Hepatocyte (in vitro differentiated cells): ENCODE data around the gene MX2. TPM values are rescaled to one million over a fixed set of nuclear protein-coding genes. Genes with fewer than 3 reads are reported as not detected.

Experiments used
- DNase-seq: peaks from one replicate; pipeline ENCODE4 v3.0.0-alpha.2; 2016; ENCODE audit warnings: low spot score
- H2AFZ ChIP-seq: fragments of 200-600 bp; sonication (generic); 2 replicates; pipeline ENCODE4 v1.6.0; 2016; ENCODE audit warnings: antibody characterized with exemption, mild to moderate bottlenecking
- H3K27ac ChIP-seq: fragments of 200-600 bp; sonication (generic); 2 replicates; pipeline ENCODE4 v1.5.1; 2016; ENCODE audit warnings: mild to moderate bottlenecking
- H3K27me3 ChIP-seq: fragments of 200-600 bp; sonication (generic); 2 replicates; pipeline ENCODE4 v1.6.1; 2016
- H3K36me3 ChIP-seq: fragments of 200-600 bp; sonication (generic); replicated peaks from 2 replicates; pipeline ENCODE4 v1.5.1; 2016; ENCODE audit warnings: low read depth; ENCODE audit not compliant: insufficient read depth
- H3K4me1 ChIP-seq: fragments of 200-600 bp; sonication (generic); 2 replicates; pipeline ENCODE4 v1.5.1; 2016; ENCODE audit warnings: mild to moderate bottlenecking, moderate library complexity; ENCODE audit not compliant: insufficient read depth
- H3K4me2 ChIP-seq: fragments of 200-600 bp; sonication (generic); 2 replicates; pipeline ENCODE4 v1.6.0; 2016
- H3K4me3 ChIP-seq: fragments of 200-600 bp; sonication (generic); 2 replicates; pipeline ENCODE4 v1.5.1; 2016; ENCODE audit warnings: mild to moderate bottlenecking
- H3K79me2 ChIP-seq: fragments of 200-600 bp; sonication (generic); 2 replicates; pipeline ENCODE4 v1.6.0; 2017; ENCODE audit warnings: mild to moderate bottlenecking
- H3K9me2 ChIP-seq: fragments of 200-600 bp; sonication (generic); replicated peaks from 2 replicates; pipeline ENCODE4 v1.6.0; 2017; ENCODE audit warnings: mild to moderate bottlenecking; ENCODE audit not compliant: insufficient read depth
- H3K9me3 ChIP-seq: fragments of 200-600 bp; sonication (generic); 2 replicates; pipeline ENCODE4 v1.5.1; 2016; ENCODE audit warnings: low read depth, mild to moderate bottlenecking
- H4K20me1 ChIP-seq: fragments of 200-600 bp; sonication (generic); 2 replicates; pipeline ENCODE4 v1.6.0; 2016; ENCODE audit warnings: mild to moderate bottlenecking; ENCODE audit not compliant: insufficient read depth, poor library complexity, severe bottlenecking
- CTCF ChIP-seq: fragments of 200-600 bp; sonication (generic); IDR thresholded peaks from 2 replicates; pipeline ENCODE4 v1.5.1; 2016; ENCODE audit warnings: antibody characterized with exemption, mild to moderate bottlenecking; ENCODE audit not compliant: poor library complexity
- EZH2 ChIP-seq: fragments of 200-600 bp; sonication (generic); IDR thresholded peaks from 2 replicates; pipeline ENCODE4 v1.6.1; 2016; ENCODE audit warnings: antibody characterized with exemption, mild to moderate bottlenecking, borderline replicate concordance
- EZH2phosphoT487 ChIP-seq: fragments of 200-600 bp; sonication (generic); IDR thresholded peaks from one replicate; pipeline ENCODE4 v1.6.1; 2018; ENCODE audit warnings: antibody characterized with exemption, mild to moderate bottlenecking, low read depth, moderate library complexity; ENCODE audit not compliant: unreplicated experiment, severe bottlenecking
- whole genome bisulfite sequencing: methylation state at CpG from one replicate; pipeline ENCODE4 v1.1.6; 2016; ENCODE audit warnings: low lambda C conversion rate; ENCODE audit errors: missing lambda C conversion rate; 5-methylcytosine and 5-hydroxymethylcytosine counted together
- polyA plus RNA-seq: library from polyadenylated mRNA; unstranded; fragments of >200 nt; fragmentation: Nextera tagmentation; extraction: Ambion mirVana; gene quantifications from 2 replicates; pipeline ENCODE4 v1.2.1, GENCODE V29; 2016
- total RNA-seq: library from RNA; depleted of rRNA; stranded (reverse); fragments of >200 nt; gene quantifications from 2 replicates; pipeline ENCODE4 v1.2.3, GENCODE V29; 2014

MX2 gene
- total and polyA plus RNA-seq, 2 experiments from 2014 or later = 1.1 to 2.6 TPM

- H3K4me1 ChIP-seq = no peaks in the 10 kb centered on the region
- no peak for TF ChIP-seq CTCF
- TF ChIP-seq EZH2phosphoT487 = no peak
- TF ChIP-seq EZH2 = no peak
- H3K9me3 ChIP-seq = no peaks in the 10 kb centered on the region
- no peak overlapping the region for H2AFZ ChIP-seq
- no peaks in the 10 kb centered on the region for H3K36me3 ChIP-seq
- no peak for DNase-seq
- H3K4me2 ChIP-seq = no peak overlapping the region
- H3K4me3 ChIP-seq = no peak overlapping the region
- no peaks in the 10 kb centered on the region for H4K20me1 ChIP-seq
- no peaks in the 10 kb centered on the region for H3K9me2 ChIP-seq
- no peak overlapping the region for H3K27ac ChIP-seq
- H3K79me2 ChIP-seq = no peaks in the 10 kb centered on the region
- no peaks in the 10 kb centered on the region for H3K27me3 ChIP-seq
- 87% methylated on average over 7 of the region's 7 CpGs for WGBS
Observed at GRCh38 chr21:41349126-41349525, 12.7 kb upstream of the MX2 start.

- no peaks in the 10 kb centered on the region for H3K9me3 ChIP-seq
- no peak for DNase-seq
- no peak overlapping the region for H2AFZ ChIP-seq
- H3K9me2 ChIP-seq = no peaks in the 10 kb centered on the region
- H3K4me2 ChIP-seq = no peak overlapping the region
- 90% methylated on average over 19 of the region's 19 CpGs for WGBS
- H3K4me1 ChIP-seq = no peaks in the 10 kb centered on the region
- no peaks in the 10 kb centered on the region for H3K79me2 ChIP-seq
- H3K36me3 ChIP-seq = no peaks in the 10 kb centered on the region
- no peaks in the 10 kb centered on the region for H3K27me3 ChIP-seq
- H3K27ac ChIP-seq = no peak overlapping the region
- H3K4me3 ChIP-seq = no peak overlapping the region
- no peak for TF ChIP-seq EZH2phosphoT487
- TF ChIP-seq EZH2 = no peak
- TF ChIP-seq CTCF = no peak
- H4K20me1 ChIP-seq = no peaks in the 10 kb centered on the region
Observed at GRCh38 chr21:41349619-41350390, 12.0 kb upstream of the MX2 start.

- no peak overlapping the region for H3K4me3 ChIP-seq
- no peak overlapping the region for H3K4me2 ChIP-seq
- H3K36me3 ChIP-seq = no peaks in the 10 kb centered on the region
- no peaks in the 10 kb centered on the region for H3K79me2 ChIP-seq
- no peaks in the 10 kb centered on the region for H3K9me3 ChIP-seq
- TF ChIP-seq EZH2 = no peak
- no peak for TF ChIP-seq CTCF
- no peak for TF ChIP-seq EZH2phosphoT487
- WGBS = 96% methylated on average over 16 of the region's 16 CpGs
- DNase-seq = no peak
- H3K27ac ChIP-seq = no peak overlapping the region
- H3K4me1 ChIP-seq = no peaks in the 10 kb centered on the region
- H4K20me1 ChIP-seq = no peaks in the 10 kb centered on the region
- no peaks in the 10 kb centered on the region for H3K9me2 ChIP-seq
- no peak overlapping the region for H2AFZ ChIP-seq
- no peaks in the 10 kb centered on the region for H3K27me3 ChIP-seq
Observed at GRCh38 chr21:41350436-41351155, 11.2 kb upstream of the MX2 start.
